CD4-positive, alpha-beta memory T cell (primary cell): ENCODE data around the gene PARP1. TPM values are rescaled to one million over a fixed set of nuclear protein-coding genes. Genes with fewer than 3 reads are reported as not detected.
"Not testable (repeated sequence)": the region's sequence is repeated elsewhere in the genome, so short reads cannot be mapped to it uniquely, and the experiment has no call there.

Source experiments
- CTCF ChIA-PET: fragments of 350-600 bp; sonication (Branson Sonifier 250); formaldehyde crosslinking; loops from one replicate; lab custom pipeline; 2021; ENCODE audit warnings: inconsistent platforms; ENCODE audit not compliant: partially characterized antibody; lab: Charles Lee
- POLR2A ChIA-PET: fragments of 350-600 bp; sonication (Branson Sonifier 250); formaldehyde crosslinking; loops from one replicate; lab custom pipeline; 2021; ENCODE audit not compliant: partially characterized antibody; lab: Charles Lee
- DNase-seq, 5 donors: peaks; one replicate each; pipeline versions ENCODE4 v3.0.0 to v3.0.0-alpha.2; 2020 to 2022; ENCODE audit warnings: mixed read lengths in 1 of 5
- H3K27ac ChIP-seq: one replicate; pipeline ENCODE4 v1.7.0; 2013; ENCODE audit warnings: low read depth, low read length
- H3K27me3 ChIP-seq: 2 replicates; pipeline ENCODE4 v1.7.0; 2013; ENCODE audit warnings: mild to moderate bottlenecking, low read length, moderate library complexity; ENCODE audit not compliant: insufficient read depth
- H3K36me3 ChIP-seq: 2 replicates; pipeline ENCODE4 v1.7.0; 2013; ENCODE audit warnings: mild to moderate bottlenecking, low read length, moderate library complexity; ENCODE audit not compliant: insufficient read depth
- H3K4me1 ChIP-seq: 2 replicates; pipeline ENCODE4 v1.7.0; 2013; ENCODE audit warnings: mild to moderate bottlenecking, low read length, moderate library complexity; ENCODE audit not compliant: insufficient read depth
- H3K4me3 ChIP-seq, 2 donors: one replicate each; pipeline ENCODE4 v1.7.0; 2013; ENCODE audit warnings: low read length in 2 of 2, mild to moderate bottlenecking in 1 of 2
- H3K9me3 ChIP-seq, 2 donors: one replicate each; pipeline ENCODE4 v1.7.0; 2013; ENCODE audit warnings: low read length in 2 of 2, control low read depth in 1 of 2; ENCODE audit not compliant: control insufficient read depth in 1 of 2
- H3K27ac Mint-ChIP-seq, 7 donors: one replicate each; pipeline ENCODE4 v1.8.0; 2020 to 2021; ENCODE audit warnings: mixed read lengths in 7 of 7, mild to moderate bottlenecking in 6 of 7, inconsistent platforms in 3 of 7, moderate library complexity in 3 of 7
- H3K27me3 Mint-ChIP-seq, 2 donors: one replicate each; pipeline ENCODE4 v1.8.0; 2020 to 2021; ENCODE audit warnings: mixed read lengths in 2 of 2
- H3K36me3 Mint-ChIP-seq, 2 donors: one replicate each; pipeline ENCODE4 v1.8.0; 2020 to 2021; ENCODE audit warnings: mixed read lengths in 2 of 2, inconsistent platforms in 1 of 2, mild to moderate bottlenecking in 1 of 2
- H3K4me1 Mint-ChIP-seq, 4 donors: one replicate each; pipeline ENCODE4 v1.8.0; 2020 to 2021; ENCODE audit warnings: mixed read lengths in 4 of 4, mild to moderate bottlenecking in 1 of 4
- H3K4me3 Mint-ChIP-seq, 8 donors: one replicate each; pipeline ENCODE4 v1.8.0; 2020 to 2021; ENCODE audit warnings: mixed read lengths in 8 of 8, mild to moderate bottlenecking in 7 of 8, moderate library complexity in 6 of 8, inconsistent platforms in 3 of 8
- H3K9me3 Mint-ChIP-seq, 8 donors: one replicate each; pipeline ENCODE4 v1.8.0; 2020 to 2021; ENCODE audit warnings: mixed read lengths in 8 of 8, mild to moderate bottlenecking in 5 of 8, inconsistent platforms in 3 of 8, moderate library complexity in 1 of 8
- intact Hi-C: fragments of 100-400 bp; cut with micrococcal nuclease; formaldehyde crosslinking; loops from one replicate; pipeline ENCODE4 v1.15.1; 2023
- polyA plus RNA-seq, 2 donors: library from polyadenylated mRNA; unstranded; fragments of 300-500 nt; fragmentation: Illumina TruSeq; gene quantifications; one replicate each; pipeline ENCODE4 v1.2.3, GENCODE V29; 2021
- total RNA-seq, 2 experiments: library from RNA; stranded (reverse); gene quantifications; one replicate each; pipeline ENCODE4 v1.2.3, GENCODE V29; 2021

Gene PARP1
- total and polyA plus RNA-seq, 4 experiments from 2014 or later, result 73.0 to 148 (median 125) TPM

DNA sequence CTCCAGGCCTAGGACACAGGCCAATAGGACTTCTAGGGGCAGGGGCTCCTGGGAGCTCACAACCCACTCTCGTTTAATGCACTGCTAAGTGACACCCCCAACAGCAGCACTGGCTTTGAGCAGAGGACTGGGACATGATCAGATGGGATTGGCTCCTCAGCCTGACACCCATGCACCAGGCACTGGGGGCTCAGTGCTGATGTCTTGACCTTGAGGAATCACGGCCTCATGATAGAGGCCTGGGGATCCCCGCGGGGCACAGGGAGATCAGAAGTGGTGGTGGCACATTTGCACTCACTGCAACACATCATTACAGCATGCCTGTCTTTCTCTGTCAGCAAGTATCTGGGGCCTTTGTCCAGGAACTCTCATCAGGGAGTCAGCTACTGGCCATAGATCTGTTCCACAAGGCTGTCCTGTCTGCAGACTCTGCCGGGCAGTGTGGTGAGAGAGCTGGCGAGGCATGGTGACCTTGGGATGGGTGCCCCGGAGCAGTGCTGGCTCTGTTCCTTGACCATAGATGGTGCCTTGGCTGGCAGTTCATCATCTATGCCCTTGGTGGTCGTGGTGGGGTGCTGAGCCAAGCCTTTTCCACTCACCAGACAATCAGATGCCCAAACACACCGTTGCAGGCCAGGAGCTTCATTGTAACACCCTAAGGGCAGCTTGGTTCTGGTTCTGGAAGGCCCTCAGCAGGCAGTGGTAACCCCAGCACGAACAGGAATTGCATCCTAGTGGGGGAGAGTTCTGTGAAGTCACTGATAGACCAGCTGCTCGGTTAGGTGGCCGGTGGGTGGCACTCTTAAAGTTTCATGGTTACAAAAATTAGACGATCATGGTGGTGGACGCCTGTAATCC is 22.2 kb upstream of the PARP1 start:
- ChIA-PET CTCF (interaction anchor here (1.0 to 1.5 kb wide), 2 partner anchors 14 to 22 kb away, joined by 5 read pairs; partner anchors contain the start of gene PARP1), POLR2A (no interaction called here)
- no peak overlapping the region for H3K4me3 Mint-ChIP-seq

DNA sequence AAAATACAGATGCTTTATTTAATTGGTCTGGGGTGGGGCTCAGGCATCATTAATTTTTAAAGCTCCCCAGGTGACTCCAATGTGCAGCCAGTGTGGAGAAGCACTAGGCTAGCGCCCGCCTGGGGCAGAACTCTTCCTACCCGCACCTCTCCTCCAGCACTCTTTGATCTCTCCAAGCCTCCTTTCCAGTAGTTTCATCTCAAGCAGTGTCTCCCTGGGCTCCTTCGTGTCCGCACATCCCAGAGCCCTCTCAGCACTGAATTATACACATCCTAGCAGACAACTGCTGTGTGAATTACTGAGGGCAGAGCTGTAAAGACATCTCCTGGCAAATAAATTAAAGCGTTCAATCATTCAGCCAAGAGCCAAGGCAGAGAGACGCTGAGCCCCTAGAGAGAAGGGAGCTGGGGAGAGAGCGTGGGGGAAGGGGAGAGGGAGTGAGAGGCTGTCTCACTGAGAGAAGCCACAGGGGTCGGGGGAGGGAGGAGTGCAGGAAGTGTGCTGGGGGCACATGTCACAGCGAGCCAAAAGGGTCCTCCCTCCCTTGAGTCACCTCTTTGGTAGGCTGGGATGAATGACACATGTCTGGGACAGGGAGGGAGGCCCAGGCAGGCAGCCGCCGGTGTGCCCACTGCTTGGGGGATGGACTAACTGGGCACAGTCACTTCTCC is 21.0 kb upstream of the PARP1 start:
- Mint-ChIP-seq H3K27ac (no peak overlapping the region), H3K9me3 (peaks cover 0 to 2% (median 0%) of the 10 kb centered on the region in 8 donors), H3K4me3 (no peak overlapping the region), H3K4me1 (peaks cover 7 to 18% (median 9%) of the 10 kb centered on the region in 4 donors), H3K27me3 (peaks cover 0 to 3% of the 10 kb centered on the region in 2 donors), H3K36me3 (no peaks in the 10 kb centered on the region)
- no peak for DNase-seq
- H3K4me1 ChIP-seq, result peaks cover 17% of the 10 kb centered on the region
- ChIA-PET POLR2A (no interaction called here), CTCF (interaction anchor here (1.1 kb wide), 1 partner anchor 121 kb away, joined by 3 read pairs; no protein-coding TSS in a partner anchor)
- H3K27ac ChIP-seq, result no peak overlapping the region
- H3K27me3 ChIP-seq, result no peaks in the 10 kb centered on the region
- no peaks in the 10 kb centered on the region for H3K9me3 ChIP-seq
- intact Hi-C loops, result loop anchor here (5.0 to 10.0 kb wide), 2 partner anchors 198 to 396 kb away; no protein-coding TSS in a partner anchor
- H3K4me3 ChIP-seq, result no peak overlapping the region
- H3K36me3 ChIP-seq, result no peaks in the 10 kb centered on the region

More for the DNA sequence above, 22.2 kb upstream of the PARP1 start:
- Histone ChIP-seq H3K27me3 (no peaks in the 10 kb centered on the region), H3K27ac (no peak overlapping the region), H3K4me3 (no peak overlapping the region), H3K4me1 (peaks cover 9% of the 10 kb centered on the region), H3K36me3 (no peaks in the 10 kb centered on the region), H3K9me3 (no peaks in the 10 kb centered on the region)
- Mint-ChIP-seq H3K9me3 (peaks cover 0 to 2% (median 0%) of the 10 kb centered on the region in 8 donors), H3K4me1 (peaks cover 7 to 18% (median 9%) of the 10 kb centered on the region in 4 donors), H3K27ac (no peak overlapping the region), H3K27me3 (peaks cover 0 to 3% of the 10 kb centered on the region in 2 donors), H3K36me3 (no peaks in the 10 kb centered on the region)
- no peak for DNase-seq
- intact Hi-C loops, result loop anchor here (5.0 to 10.0 kb wide), 2 partner anchors 197 to 395 kb away; no protein-coding TSS in a partner anchor

DNA sequence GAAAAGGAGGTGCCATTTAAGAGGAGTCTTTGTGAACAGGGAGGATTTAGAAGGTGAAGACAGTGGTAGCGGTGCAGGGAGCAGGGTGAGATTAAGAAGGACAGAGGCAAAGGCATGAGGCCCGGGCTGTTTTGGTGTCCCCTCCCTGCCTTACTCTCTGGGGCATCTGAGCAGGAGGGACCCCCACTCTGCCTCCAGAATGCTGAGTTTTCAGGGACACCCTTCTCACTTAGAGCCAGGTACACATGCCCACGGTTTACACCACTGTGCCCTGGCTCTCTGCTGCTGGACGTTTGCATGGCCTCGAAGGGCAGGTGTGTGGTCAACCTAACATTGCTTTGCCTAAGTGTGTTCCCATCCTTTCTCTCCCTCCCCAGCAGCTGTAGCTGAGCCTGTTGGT is 20.5 kb upstream of the PARP1 start:
- peaks cover 0 to 3% of the 10 kb centered on the region in 2 donors for H3K27me3 Mint-ChIP-seq
- H3K27me3 ChIP-seq, result no peaks in the 10 kb centered on the region
- no peak overlapping the region for H3K27ac ChIP-seq
- H3K27ac Mint-ChIP-seq, result no peak overlapping the region
- H3K36me3 Mint-ChIP-seq, result no peaks in the 10 kb centered on the region
- H3K9me3 Mint-ChIP-seq, result peaks cover 0 to 2% (median 0%) of the 10 kb centered on the region in 8 donors
- no peaks in the 10 kb centered on the region for H3K36me3 ChIP-seq
- no peak for DNase-seq
- POLR2A ChIA-PET, result no interaction called here
- intact Hi-C loops, result loop anchor here (5.0 to 10.0 kb wide), 2 partner anchors 199 to 396 kb away; no protein-coding TSS in a partner anchor
- peaks cover 7 to 18% (median 9%) of the 10 kb centered on the region in 4 donors for H3K4me1 Mint-ChIP-seq
- CTCF ChIA-PET, result interaction anchor here (1.1 kb wide), 1 partner anchor 121 kb away, joined by 3 read pairs; no protein-coding TSS in a partner anchor
- no peak overlapping the region for H3K4me3 Mint-ChIP-seq
- H3K4me1 ChIP-seq, result peaks cover 17% of the 10 kb centered on the region
- H3K4me3 ChIP-seq, result no peak overlapping the region
- no peaks in the 10 kb centered on the region for H3K9me3 ChIP-seq

DNA sequence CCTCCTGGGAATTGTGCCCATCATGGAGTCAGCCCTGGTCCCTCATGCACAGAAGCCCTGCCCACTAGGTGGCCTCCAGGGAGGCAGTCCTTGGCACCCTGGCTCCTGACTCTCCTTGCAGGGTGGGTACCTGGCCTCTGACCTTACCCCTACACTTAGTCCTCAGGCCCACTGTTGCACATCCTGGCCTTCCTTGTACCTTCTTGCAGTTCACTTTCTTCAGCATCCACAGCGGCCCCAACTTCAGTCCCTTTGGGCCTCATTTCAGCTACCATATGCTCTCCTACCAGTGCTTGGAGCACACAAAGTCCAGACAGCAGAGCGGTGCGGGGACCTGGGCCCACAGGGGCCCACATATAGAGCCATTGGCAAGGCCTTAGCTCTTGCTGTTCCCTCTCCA is 19.2 kb upstream of the PARP1 start:
- intact Hi-C loops, result loop anchor here (5.0 to 10.0 kb wide), 2 partner anchors 200 to 398 kb away; no protein-coding TSS in a partner anchor
- Mint-ChIP-seq H3K9me3 (peaks cover 0 to 2% (median 0%) of the 10 kb centered on the region in 8 donors), H3K4me1 (peaks cover 7 to 18% (median 9%) of the 10 kb centered on the region in 4 donors), H3K4me3 (peak overlapping the region in 6 of 8 donors; percentile 19 to 79 (median 66)), H3K27ac (peak overlapping the region in 4 of 7 donors; percentile 13 to 65 (median 38)), H3K27me3 (peaks cover 0 to 3% of the 10 kb centered on the region in 2 donors), H3K36me3 (no peaks in the 10 kb centered on the region)
- Histone ChIP-seq H3K36me3 (no peaks in the 10 kb centered on the region), H3K4me1 (peaks cover 17% of the 10 kb centered on the region), H3K27ac (no peak overlapping the region), H3K9me3 (no peaks in the 10 kb centered on the region), H3K27me3 (no peaks in the 10 kb centered on the region), H3K4me3 (no peak overlapping the region)
- DNase-seq, result no peak
- ChIA-PET CTCF (interaction anchor here (5.3 kb wide), 1 partner anchor 17 kb away, joined by 82 read pairs; no protein-coding TSS in a partner anchor), POLR2A (interaction anchor here (1.2 kb wide), 1 partner anchor 19 kb away, joined by 3 read pairs; the partner anchor contains the start of gene PARP1)

DNA sequence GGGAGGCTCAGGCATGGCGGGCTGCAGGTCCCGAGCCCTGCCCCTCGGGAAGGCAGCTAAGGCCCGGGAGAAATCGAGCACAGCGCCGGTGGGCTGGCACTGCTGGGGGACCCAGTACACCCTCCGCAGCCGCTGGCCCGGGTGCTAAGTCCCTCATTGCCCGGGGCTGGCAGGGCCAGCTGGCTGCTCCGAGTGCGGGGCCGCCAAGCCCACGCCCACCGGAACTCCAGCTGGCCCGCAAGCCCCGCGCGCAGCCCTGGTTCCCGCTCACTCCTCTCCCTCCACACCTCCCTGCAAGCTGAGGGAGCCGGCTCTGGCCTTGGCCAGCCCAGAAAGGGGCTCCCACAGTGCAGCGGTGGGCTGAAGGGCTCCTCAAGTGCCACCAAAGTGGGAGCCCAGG is 18.5 kb upstream of the PARP1 start:
- not testable (repeated sequence) for H3K4me3 Mint-ChIP-seq, H3K27ac ChIP-seq, H3K27ac Mint-ChIP-seq, H3K36me3 ChIP-seq, H3K36me3 Mint-ChIP-seq, DNase-seq, H3K9me3 ChIP-seq, H3K4me3 ChIP-seq, H3K9me3 Mint-ChIP-seq, H3K27me3 ChIP-seq, H3K27me3 Mint-ChIP-seq
- POLR2A ChIA-PET, result interaction anchor here (0.9 to 5.0 kb wide), 5 partner anchors 18 to 31 kb away, joined by 3 to 60 read pairs (median 21); partner anchors contain the start of gene PARP1
- intact Hi-C loops, result loop anchor here (5.0 to 10.0 kb wide), 2 partner anchors 201 to 398 kb away; no protein-coding TSS in a partner anchor
- peaks cover 7 to 18% (median 9%) of the 10 kb centered on the region in 4 donors for H3K4me1 Mint-ChIP-seq
- H3K4me1 ChIP-seq, result peaks cover 17% of the 10 kb centered on the region
- CTCF ChIA-PET, result interaction anchor here (0.9 to 5.3 kb wide), 10 partner anchors 9 to 208 kb away, joined by 3 to 82 read pairs (median 8); partner anchors contain the start of gene PARP1

DNA sequence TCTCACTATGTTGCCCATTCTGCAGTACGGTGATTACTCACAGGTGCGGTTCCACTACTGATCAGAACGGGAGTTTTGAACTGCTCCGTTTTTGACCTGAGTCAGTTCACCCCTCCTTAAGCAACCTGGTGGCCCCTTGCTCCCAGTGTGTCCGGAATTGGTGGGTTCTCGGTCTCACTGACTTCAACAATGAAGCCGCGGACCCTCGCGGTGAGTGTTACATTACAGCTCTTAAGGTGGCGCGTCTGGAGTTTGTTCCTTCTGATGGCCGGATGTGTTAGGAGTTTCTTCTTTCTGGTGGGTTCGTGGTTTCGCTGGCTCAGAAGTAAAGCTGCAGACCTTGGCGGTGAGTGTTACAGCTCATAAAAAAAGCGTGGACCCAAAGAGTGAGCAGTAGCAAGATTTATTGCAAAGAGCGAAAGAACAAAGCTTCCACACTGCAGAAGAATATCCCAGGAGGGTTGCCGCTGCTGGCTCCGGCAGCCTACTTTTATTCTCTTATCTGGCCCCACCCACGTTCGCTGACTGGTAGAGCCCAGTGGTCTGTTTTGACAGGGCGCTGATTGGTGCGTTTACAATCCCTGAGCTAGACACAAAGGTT is 17.6 kb upstream of the PARP1 start:
- POLR2A ChIA-PET, result interaction anchor here (0.8 to 5.0 kb wide), 13 partner anchors 13 to 958 kb away, joined by 3 to 60 read pairs (median 5); partner anchors contain the start of genes COQ8A and PARP1
- peak overlapping the region in 6 of 7 donors; percentile 18 to 81 (median 70) for H3K27ac Mint-ChIP-seq

More for the DNA sequence above, 17.6 kb upstream of the PARP1 start:
- peaks cover 0 to 3% of the 10 kb centered on the region in 2 donors for H3K27me3 Mint-ChIP-seq
- intact Hi-C loops, result loop anchor here (1.0 to 10.0 kb wide), 4 partner anchors 17 to 399 kb away; partner anchors contain the start of gene PARP1
- DNase-seq, result peak in 4 of 5 donors; percentile 31 to 62 (median 35)
- H3K9me3 ChIP-seq, result no peaks in the 10 kb centered on the region
- peaks cover 7 to 18% (median 9%) of the 10 kb centered on the region in 4 donors for H3K4me1 Mint-ChIP-seq
- CTCF ChIA-PET, result interaction anchor here (0.7 to 5.3 kb wide), 22 partner anchors 10 to 403 kb away, joined by 3 to 82 read pairs (median 4); partner anchors contain the start of gene PARP1
- peaks cover 17% of the 10 kb centered on the region for H3K4me1 ChIP-seq
- peak overlapping the region in 1 of 2 donors; percentile 41 for H3K4me3 ChIP-seq
- H3K27me3 ChIP-seq, result no peaks in the 10 kb centered on the region
- no peaks in the 10 kb centered on the region for H3K9me3 Mint-ChIP-seq
- H3K36me3 ChIP-seq, result no peaks in the 10 kb centered on the region
- no peaks in the 10 kb centered on the region for H3K36me3 Mint-ChIP-seq
- H3K27ac ChIP-seq, result no peak overlapping the region
- peak overlapping the region in 3 of 8 donors; percentile 86 to 91 (median 90) for H3K4me3 Mint-ChIP-seq
